GM12878 (cell line): Measurements from ENCODE around the gene TSHR. TPM values are rescaled to one million over a fixed set of nuclear protein-coding genes. Genes with fewer than 3 reads are reported as not detected.

ENCODE experiments used
- ATAC-seq: fragments of 200-7000 bp; cut with Tn5 transposase; 3 replicates; pipeline ENCODE4 v1.9.1; 2020; ENCODE audit warnings: mild to moderate bottlenecking, moderate library complexity
- BruUV-seq: library from RNA; stranded (reverse); fragments of 400-500 nt; replicated peaks from 2 replicates; lab custom pipeline; 2021; lab: Mats Ljungman, UMichigan
- CTCF ChIA-PET: fragments of 300-600 bp; sonication (Branson Sonifier 250); formaldehyde crosslinking; extraction: SDS; loops from one replicate; lab custom pipeline; 2021; ENCODE audit warnings: inconsistent platforms; lab: Yijun Ruan, JAX
- POLR2A ChIA-PET: fragments of 350-600 bp; formaldehyde crosslinking; extraction: SDS; loops from one replicate; lab custom pipeline; 2021; ENCODE audit warnings: inconsistent platforms; lab: Charles Lee
- RAD21 ChIA-PET: fragments of 300-600 bp; sonication (Branson Sonifier 250); formaldehyde crosslinking; loops from one replicate; lab custom pipeline; 2023; ENCODE audit warnings: antibody characterized with exemption; ENCODE audit not compliant: unreplicated experiment; lab: Charles Lee
- SMC1A ChIA-PET: fragments of 300-600 bp; sonication (Branson Sonifier 250); formaldehyde crosslinking; loops from one replicate; lab custom pipeline; 2023; ENCODE audit not compliant: unreplicated experiment, uncharacterized antibody; lab: Charles Lee
- DNase-seq: peaks from one replicate; pipeline ENCODE4 v3.0.0-alpha.2; 2011; ENCODE audit warnings: low read depth, low spot score
- FAIRE-seq: peaks from 3 replicates; lab custom pipeline; 2011; peaks lifted over from hg19 to GRCh38; lab: Jason Lieb, UNC
- H2AFZ ChIP-seq: 2 replicates; pipeline ENCODE4 v1.6.0; 2011; ENCODE audit warnings: low read depth, low read length, control low read depth; ENCODE audit not compliant: control insufficient read depth
- H3K27ac ChIP-seq: 2 replicates; pipeline ENCODE4 v1.5.1; 2011; ENCODE audit warnings: control low read depth; ENCODE audit not compliant: control insufficient read depth, insufficient read depth
- H3K27me3 ChIP-seq, 2 experiments: replicated peaks in 1 of 2; 2 replicates each; pipeline versions ENCODE4 v1.6.0 to v1.6.1; 2011; ENCODE audit warnings: low read length in 1 of 2; ENCODE audit not compliant: control insufficient read depth in 2 of 2, insufficient read depth in 2 of 2
- H3K36me3 ChIP-seq, 2 experiments: 2 replicates each; pipeline ENCODE4 v1.5.1; 2011; ENCODE audit warnings: low read length in 1 of 2; ENCODE audit not compliant: control insufficient read depth in 2 of 2, insufficient read depth in 2 of 2
- H3K4me1 ChIP-seq: 2 replicates; pipeline ENCODE4 v1.6.1; 2011; ENCODE audit warnings: mild to moderate bottlenecking, low read length, moderate library complexity, mixed read lengths; ENCODE audit not compliant: control insufficient read depth, insufficient read depth
- H3K4me2 ChIP-seq: 2 replicates; pipeline ENCODE4 v1.6.0; 2011; ENCODE audit warnings: control low read depth; ENCODE audit not compliant: control insufficient read depth, insufficient read depth
- H3K4me3 ChIP-seq: fragments of 200-600 bp; sonication (generic); 2 replicates; pipeline ENCODE4 v1.5.1; 2016
- H3K79me2 ChIP-seq: 2 replicates; pipeline ENCODE4 v1.6.0; 2011; ENCODE audit warnings: low read length; ENCODE audit not compliant: control insufficient read depth, insufficient read depth
- H3K9ac ChIP-seq: 2 replicates; pipeline ENCODE4 v1.8.0; 2011; ENCODE audit warnings: low read length, control low read depth, mixed read lengths; ENCODE audit not compliant: control insufficient read depth, insufficient read depth
- H3K9me3 ChIP-seq: replicated peaks from 3 replicates; pipeline ENCODE4 v1.5.1; 2011; ENCODE audit warnings: mild to moderate bottlenecking, low read length; ENCODE audit not compliant: control insufficient read depth, insufficient read depth
- H4K20me1 ChIP-seq: 2 replicates; pipeline ENCODE4 v1.6.0; 2011; ENCODE audit not compliant: control insufficient read depth, insufficient read depth
- CREM ChIP-seq: IDR thresholded peaks from 2 replicates; pipeline ENCODE4 v1.6.1; 2014; ENCODE audit warnings: antibody characterized with exemption, low read depth
- EED ChIP-seq: sonication (generic); IDR thresholded peaks from 2 replicates; pipeline ENCODE4 v1.6.1; 2016; ENCODE audit warnings: antibody characterized with exemption, low read depth
- HDGF ChIP-seq: fragments of 450-650 bp; IDR thresholded peaks from 2 replicates; pipeline ENCODE4 v1.6.1; 2016; ENCODE audit warnings: antibody characterized with exemption
- KLF5 ChIP-seq: fragments of 450-650 bp; IDR thresholded peaks from 2 replicates; pipeline ENCODE4 v1.6.1; 2014; ENCODE audit warnings: mild to moderate bottlenecking; ENCODE audit not compliant: partially characterized antibody
- LARP7 ChIP-seq: fragments of 450-650 bp; IDR thresholded peaks from 2 replicates; pipeline ENCODE4 v1.6.1; 2017; ENCODE audit warnings: mild to moderate bottlenecking
- NFYA ChIP-seq: IDR thresholded peaks from 2 replicates; pipeline ENCODE4 v1.6.1; 2011; ENCODE audit warnings: low read depth, mild to moderate bottlenecking, low read length, improper control_type of control experiment, borderline replicate concordance
- PML ChIP-seq: IDR thresholded peaks from 2 replicates; pipeline ENCODE4 v1.6.1; 2012; ENCODE audit warnings: low read length, inconsistent platforms
- POLR2AphosphoS5 ChIP-seq: IDR thresholded peaks from 2 replicates; pipeline ENCODE4 v1.6.1; 2011; ENCODE audit warnings: mild to moderate bottlenecking, low read length, inconsistent platforms
- SMC3 ChIP-seq: IDR thresholded peaks from 2 replicates; pipeline ENCODE4 v1.6.1; 2011; ENCODE audit warnings: low read length, improper control_type of control experiment, borderline replicate concordance
- SREBF2 ChIP-seq: IDR thresholded peaks from 2 replicates; pipeline ENCODE4 v1.6.1; 2012; ENCODE audit warnings: mild to moderate bottlenecking, low read length
- TARDBP ChIP-seq: IDR thresholded peaks from 2 replicates; pipeline ENCODE4 v1.6.1; 2016; ENCODE audit warnings: borderline replicate concordance
- WGBS: methylation state at CpG from one replicate; pipeline ENCODE4 v1.1.6; 2016; ENCODE audit warnings: low lambda C conversion rate; ENCODE audit not compliant: insufficient replicate concordance, insufficient coverage; ENCODE audit errors: missing lambda C conversion rate; 5-methylcytosine and 5-hydroxymethylcytosine counted together
- in situ Hi-C: fragments of 300-500 bp; cut with MboI; formaldehyde crosslinking; loops from 9 replicates; pipeline ENCODE4 v1.14.3; 2018; ENCODE audit warnings: mixed read lengths
- intact Hi-C: fragments of 100-400 bp; cut with micrococcal nuclease; formaldehyde crosslinking; loops from one replicate; pipeline ENCODE4 v1.14.2; 2022; ENCODE audit not compliant: unreplicated experiment
- polyA plus RNA-seq, 11 experiments: library from polyadenylated mRNA; depleted of rRNA in 4 of 11; unstranded in 6 of 11; stranded (reverse) in 5 of 11; fragments of >200 nt; fragmentation: Nextera tagmentation in 4 of 11; fragmentation: Illumina TruSeq in 1 of 11; extraction: Ambion mirVana in 4 of 11; extraction: Trizol in 1 of 11; gene quantifications; 1 replicate in 1 of 11; 2 replicates in 10 of 11; pipeline versions ENCODE4 v1.2.1 to v1.2.3, GENCODE V29; 2011 to 2016; ENCODE audit warnings: inconsistent platforms in 2 of 11, missing spikeins in 2 of 11, low read depth in 1 of 11
- total RNA-seq, 4 experiments: library from RNA; depleted of rRNA in 3 of 4; stranded (reverse); fragments of >200 nt in 3 of 4; fragmentation: Illumina TruSeq in 1 of 4; extraction: Trizol in 1 of 4; gene quantifications; 2 replicates each; pipeline versions ENCODE4 v1.2.1 to v1.2.3, GENCODE V29; 2013 to 2021
- TF ChIP-seq, protein P1 (sequence below): IDR thresholded peaks from 2 replicates; pipeline ENCODE4 v1.6.1; 2012; ENCODE audit warnings: low read length, inconsistent platforms
- TF ChIP-seq, protein P2 (sequence below): IDR thresholded peaks from 2 replicates; pipeline ENCODE4 v1.6.1; 2012; ENCODE audit warnings: low read depth, low read length, improper control_type of control experiment
- TF ChIP-seq, protein P3 (sequence below): IDR thresholded peaks from 2 replicates; pipeline ENCODE4 v1.6.1; 2011; ENCODE audit warnings: low read depth, mild to moderate bottlenecking, low read length, moderate library complexity, borderline replicate concordance; ENCODE audit errors: extremely low read depth

The TSHR gene
- total and polyA plus RNA-seq, 10 of the 15 experiments (the other 5 are each of a cell fraction or from before 2014, with no cell fraction given), result 0.06 to 0.31 TPM; not detected in 8

DNA sequence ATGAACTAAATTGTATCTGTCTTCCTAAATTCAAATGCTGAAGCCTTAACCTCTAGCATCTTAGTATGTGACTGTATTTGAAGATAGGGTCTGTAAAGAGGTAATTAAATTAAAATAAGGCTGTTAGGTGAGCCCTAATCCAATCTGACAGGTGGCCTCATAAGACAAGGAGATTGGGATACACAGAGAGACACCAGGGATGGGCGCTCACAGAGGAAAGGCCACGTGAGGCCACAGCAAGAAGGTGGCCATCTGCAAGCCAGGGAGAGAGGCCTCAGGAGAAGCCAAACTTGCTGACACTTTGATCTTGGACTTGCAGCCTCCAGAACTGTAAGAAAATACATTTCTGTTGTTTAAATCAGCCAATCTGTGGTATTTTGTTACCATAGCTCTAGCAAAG, 154.8 kb downstream of the TSHR start:
- H3K9me3 ChIP-seq, result no peaks in the 10 kb centered on the region; the same call in 2 of the 3 replicates
- RAD21 ChIA-PET, result no interaction called here
- no peak overlapping the region for H3K27ac ChIP-seq
- in situ Hi-C loops (no loop called here), intact Hi-C loops (no loop called here)
- WGBS, result 13% methylated on average over 2 of the region's 2 CpGs
- H3K27me3 ChIP-seq, result no peaks in the 10 kb centered on the region
- POLR2A ChIA-PET, result no interaction called here
- H4K20me1 ChIP-seq, result no peaks in the 10 kb centered on the region
- H2AFZ ChIP-seq, result no peak overlapping the region
- H3K4me3 ChIP-seq, result no peak overlapping the region
- DNase-seq (no peak), FAIRE-seq (no peak), ATAC-seq (no peak)
- H3K36me3 ChIP-seq, result no peaks in the 10 kb centered on the region
- TF ChIP-seq PML (no peak), SMC3 (no peak), HDGF (no peak), TARDBP (no peak), SREBF2 (no peak), LARP7 (no peak), KLF5 (no peak), NFYA (no peak), POLR2AphosphoS5 (no peak), CREM (no peak), EED (no peak)
- TF ChIP-seq, protein P1, sequence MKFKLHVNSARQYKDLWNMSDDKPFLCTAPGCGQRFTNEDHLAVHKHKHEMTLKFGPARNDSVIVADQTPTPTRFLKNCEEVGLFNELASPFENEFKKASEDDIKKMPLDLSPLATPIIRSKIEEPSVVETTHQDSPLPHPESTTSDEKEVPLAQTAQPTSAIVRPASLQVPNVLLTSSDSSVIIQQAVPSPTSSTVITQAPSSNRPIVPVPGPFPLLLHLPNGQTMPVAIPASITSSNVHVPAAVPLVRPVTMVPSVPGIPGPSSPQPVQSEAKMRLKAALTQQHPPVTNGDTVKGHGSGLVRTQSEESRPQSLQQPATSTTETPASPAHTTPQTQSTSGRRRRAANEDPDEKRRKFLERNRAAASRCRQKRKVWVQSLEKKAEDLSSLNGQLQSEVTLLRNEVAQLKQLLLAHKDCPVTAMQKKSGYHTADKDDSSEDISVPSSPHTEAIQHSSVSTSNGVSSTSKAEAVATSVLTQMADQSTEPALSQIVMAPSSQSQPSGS, result no peak
- TF ChIP-seq, protein P2, sequence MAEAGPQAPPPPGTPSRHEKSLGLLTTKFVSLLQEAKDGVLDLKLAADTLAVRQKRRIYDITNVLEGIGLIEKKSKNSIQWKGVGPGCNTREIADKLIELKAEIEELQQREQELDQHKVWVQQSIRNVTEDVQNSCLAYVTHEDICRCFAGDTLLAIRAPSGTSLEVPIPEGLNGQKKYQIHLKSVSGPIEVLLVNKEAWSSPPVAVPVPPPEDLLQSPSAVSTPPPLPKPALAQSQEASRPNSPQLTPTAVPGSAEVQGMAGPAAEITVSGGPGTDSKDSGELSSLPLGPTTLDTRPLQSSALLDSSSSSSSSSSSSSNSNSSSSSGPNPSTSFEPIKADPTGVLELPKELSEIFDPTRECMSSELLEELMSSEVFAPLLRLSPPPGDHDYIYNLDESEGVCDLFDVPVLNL, result no peak
- TF ChIP-seq, protein P3, sequence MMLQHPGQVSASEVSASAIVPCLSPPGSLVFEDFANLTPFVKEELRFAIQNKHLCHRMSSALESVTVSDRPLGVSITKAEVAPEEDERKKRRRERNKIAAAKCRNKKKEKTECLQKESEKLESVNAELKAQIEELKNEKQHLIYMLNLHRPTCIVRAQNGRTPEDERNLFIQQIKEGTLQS, result no peak
- H3K4me2 ChIP-seq, result no peak overlapping the region
- SMC1A ChIA-PET, result no interaction called here
- H3K79me2 ChIP-seq, result no peaks in the 10 kb centered on the region
- no peaks in the 10 kb centered on the region for H3K4me1 ChIP-seq
- BruUV-seq, result no TSS peak
- H3K9ac ChIP-seq, result no peak overlapping the region
- CTCF ChIA-PET, result no interaction called here
